Chondrocyte (in vitro differentiated cells): Measurements from ENCODE around the gene TRABD. TPM values are rescaled to one million over a fixed set of nuclear protein-coding genes. Genes with fewer than 3 reads are reported as not detected.

Experiments
- DNase-seq: peaks from one replicate; pipeline ENCODE4 v3.0.0; 2021; ENCODE audit warnings: mixed read lengths, low spot score
- H3K27ac Mint-ChIP-seq: one replicate; pipeline ENCODE4 v1.8.0; 2021; ENCODE audit warnings: mild to moderate bottlenecking, moderate library complexity, mixed read lengths; ENCODE audit not compliant: unreplicated experiment
- H3K27me3 Mint-ChIP-seq: 2 replicates; pipeline ENCODE4 v1.8.0; 2021; ENCODE audit warnings: low read depth, mixed read lengths
- H3K36me3 Mint-ChIP-seq: 2 replicates; pipeline ENCODE4 v1.8.0; 2021; ENCODE audit warnings: low read depth, mixed read lengths
- H3K4me1 Mint-ChIP-seq: 2 replicates; pipeline ENCODE4 v1.8.0; 2021; ENCODE audit warnings: low read depth, mild to moderate bottlenecking, mixed read lengths
- H3K4me3 Mint-ChIP-seq: one replicate; pipeline ENCODE4 v1.8.0; 2021; ENCODE audit warnings: mild to moderate bottlenecking, moderate library complexity, mixed read lengths; ENCODE audit not compliant: unreplicated experiment
- H3K9me3 Mint-ChIP-seq: 2 replicates; pipeline ENCODE4 v1.8.0; 2021; ENCODE audit warnings: low read depth, mixed read lengths
- CTCF ChIP-seq: fragments of 200-600 bp; sonication (generic); IDR thresholded peaks from 2 replicates; pipeline ENCODE4 v1.5.0; 2021; ENCODE audit warnings: antibody characterized with exemption, mild to moderate bottlenecking, moderate library complexity
- total RNA-seq: library from RNA; stranded (reverse); gene quantifications from 3 replicates; pipeline ENCODE4 v1.2.1, GENCODE V29; 2021

The TRABD gene
- total RNA-seq, 1 donor from 2014 or later = 20.2 TPM

DNA sequence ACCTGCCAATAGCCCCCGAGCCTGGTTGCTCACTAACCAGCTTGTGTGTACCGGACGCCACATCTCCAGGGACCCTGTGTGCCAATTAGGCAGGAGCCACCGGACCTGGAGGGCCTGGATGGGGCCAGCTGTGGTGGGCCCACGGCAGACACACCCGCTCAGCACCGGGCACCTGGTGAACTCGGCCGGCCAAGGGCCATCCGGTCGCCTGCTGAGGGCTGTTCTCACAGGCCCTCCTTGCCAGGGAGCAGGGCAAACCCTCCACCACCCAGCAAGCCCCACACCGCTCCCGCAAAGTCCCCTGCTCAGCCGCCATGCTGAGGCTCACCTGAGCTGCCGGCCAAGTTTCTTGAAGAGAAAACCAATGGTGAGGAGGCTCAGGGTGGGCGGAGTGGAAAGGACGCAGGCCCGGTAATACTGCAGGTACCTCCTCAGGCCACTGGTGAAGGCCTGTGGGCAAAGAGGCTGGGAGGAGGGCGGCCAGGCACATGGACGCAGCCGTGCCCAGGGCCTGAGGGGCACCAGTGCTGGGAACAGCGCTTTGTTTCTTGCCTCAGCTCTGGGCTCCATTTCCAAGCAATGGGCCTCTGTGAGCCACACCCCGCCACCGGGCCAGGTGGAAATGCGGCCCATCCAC, 42.0 kb downstream of the TRABD start:
- H3K9me3 Mint-ChIP-seq = no peaks in the 10 kb centered on the region
- TF ChIP-seq CTCF = no peak
- no peak overlapping the region for H3K4me3 Mint-ChIP-seq
- H3K27ac Mint-ChIP-seq = no peak overlapping the region
- no peak for DNase-seq
- peaks cover 16% of the 10 kb centered on the region for H3K36me3 Mint-ChIP-seq
- no peaks in the 10 kb centered on the region for H3K4me1 Mint-ChIP-seq
- H3K27me3 Mint-ChIP-seq = no peaks in the 10 kb centered on the region

DNA sequence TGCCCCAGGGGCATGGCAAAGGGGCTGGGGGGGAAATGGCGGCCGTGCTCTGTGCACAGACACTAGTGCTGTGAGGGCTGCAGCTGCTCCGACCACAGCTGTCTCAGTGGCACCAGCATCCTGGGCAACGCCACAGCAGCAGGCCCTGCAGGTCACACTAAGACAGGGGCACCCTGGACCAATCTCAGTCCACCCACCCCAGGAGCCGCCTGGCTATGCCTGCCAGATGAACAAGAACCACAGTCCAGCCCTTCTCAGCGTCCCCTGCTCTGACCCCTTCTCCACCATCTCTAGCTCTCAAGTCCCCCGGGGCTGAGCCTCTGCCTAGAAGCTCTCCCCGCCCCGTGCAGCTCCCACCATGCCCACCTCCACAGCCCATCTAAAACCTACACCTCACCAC, 42.7 kb downstream of the TRABD start:
- H3K4me1 Mint-ChIP-seq = no peaks in the 10 kb centered on the region
- no peak overlapping the region for H3K27ac Mint-ChIP-seq
- H3K4me3 Mint-ChIP-seq = no peak overlapping the region
- no peak for TF ChIP-seq CTCF
- peaks cover 12% of the 10 kb centered on the region for H3K36me3 Mint-ChIP-seq
- DNase-seq = no peak
- no peaks in the 10 kb centered on the region for H3K27me3 Mint-ChIP-seq
- no peaks in the 10 kb centered on the region for H3K9me3 Mint-ChIP-seq

DNA sequence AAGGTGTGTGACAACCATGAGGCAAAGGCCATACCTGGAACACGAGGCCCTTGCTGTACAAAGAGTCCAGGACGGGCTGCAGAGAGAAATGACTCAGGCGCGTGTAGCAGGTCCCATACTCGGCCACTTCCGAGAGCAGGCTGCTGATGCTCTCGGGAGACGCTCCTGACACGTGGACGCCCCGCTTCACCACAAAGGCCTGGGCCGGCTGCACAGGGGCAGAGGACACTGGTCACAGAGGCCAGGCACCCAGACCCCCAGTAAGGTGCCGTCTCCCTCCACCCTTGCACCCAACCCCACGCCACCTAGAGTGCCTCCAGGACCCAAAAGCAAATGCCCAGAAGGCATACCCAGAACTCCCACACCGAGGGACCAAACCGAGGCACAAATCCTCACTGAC, 43.7 kb downstream of the TRABD start:
- no peak overlapping the region for H3K27ac Mint-ChIP-seq
- no peaks in the 10 kb centered on the region for H3K4me1 Mint-ChIP-seq
- H3K9me3 Mint-ChIP-seq = no peaks in the 10 kb centered on the region
- no peak for DNase-seq
- H3K27me3 Mint-ChIP-seq = no peaks in the 10 kb centered on the region
- no peak for TF ChIP-seq CTCF
- H3K4me3 Mint-ChIP-seq = no peak overlapping the region
- H3K36me3 Mint-ChIP-seq = peaks cover 9% of the 10 kb centered on the region

DNA sequence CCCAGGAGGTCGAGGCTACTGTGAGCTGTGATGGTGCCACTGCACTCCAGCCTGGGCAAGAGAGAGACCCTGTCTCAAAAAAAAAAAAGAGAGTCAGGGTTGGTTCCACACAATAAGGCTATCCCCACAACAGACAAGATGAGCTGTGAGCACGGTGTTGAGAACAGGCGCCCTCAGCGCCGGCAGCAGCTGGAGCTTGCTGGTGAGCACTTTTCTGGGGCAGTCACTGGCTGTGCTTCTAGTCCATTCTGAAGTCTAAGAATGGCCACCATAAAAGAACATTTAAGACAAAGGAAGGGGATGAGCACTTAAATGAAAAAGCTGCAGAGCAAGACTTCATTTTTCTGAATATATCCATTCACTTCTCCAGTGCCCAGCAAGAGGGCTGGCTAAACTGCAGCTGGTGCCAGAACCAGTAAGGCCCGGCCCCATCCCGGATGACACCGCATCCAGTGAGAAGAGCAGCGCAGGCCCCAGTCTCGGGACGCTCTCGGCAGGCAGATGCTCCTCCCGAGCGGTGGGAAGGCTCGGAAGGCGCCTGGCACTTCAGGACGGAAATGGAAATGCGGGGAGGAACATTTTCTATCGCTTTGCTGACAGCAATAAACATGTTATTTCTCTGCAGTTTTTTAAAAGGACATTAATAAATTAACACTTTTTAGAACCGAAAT, 46.9 kb downstream of the TRABD start:
- H3K27ac Mint-ChIP-seq = no peak overlapping the region

GRCh38 chr22:50233223-50233622, 47.5 kb downstream of the TRABD start:
- no peak overlapping the region for H3K27ac Mint-ChIP-seq
- H3K36me3 Mint-ChIP-seq = peaks cover 7% of the 10 kb centered on the region
- DNase-seq = no peak
- no peak for TF ChIP-seq CTCF
- no peaks in the 10 kb centered on the region for H3K9me3 Mint-ChIP-seq
- H3K4me1 Mint-ChIP-seq = no peaks in the 10 kb centered on the region
- no peaks in the 10 kb centered on the region for H3K27me3 Mint-ChIP-seq
- no peak overlapping the region for H3K4me3 Mint-ChIP-seq

More for the DNA sequence above, 46.9 kb downstream of the TRABD start:
- Mint-ChIP-seq H3K27me3 (no peaks in the 10 kb centered on the region), H3K4me3 (no peak overlapping the region), H3K9me3 (no peaks in the 10 kb centered on the region), H3K36me3 (peaks cover 7% of the 10 kb centered on the region), H3K4me1 (no peaks in the 10 kb centered on the region)
- TF ChIP-seq CTCF = no peak
- no peak for DNase-seq
